Measurements from ENCODE around the gene SDC1. TPM values are rescaled to one million over a fixed set of nuclear protein-coding genes. Genes with fewer than 3 reads are reported as not detected.
A peak's percentile ranks its signal among the peaks of the same experiment; 100 is the strongest.

The SDC1 gene
- polyA plus RNA-seq, 1 donor = 49.7 TPM

GRCh38 chr2:20222014-20222768 lies 2.7 kb downstream of the SDC1 start:
- no peak overlapping the region for H3K4me3 ChIP-seq (ENCODE audit: low read length)

DNA sequence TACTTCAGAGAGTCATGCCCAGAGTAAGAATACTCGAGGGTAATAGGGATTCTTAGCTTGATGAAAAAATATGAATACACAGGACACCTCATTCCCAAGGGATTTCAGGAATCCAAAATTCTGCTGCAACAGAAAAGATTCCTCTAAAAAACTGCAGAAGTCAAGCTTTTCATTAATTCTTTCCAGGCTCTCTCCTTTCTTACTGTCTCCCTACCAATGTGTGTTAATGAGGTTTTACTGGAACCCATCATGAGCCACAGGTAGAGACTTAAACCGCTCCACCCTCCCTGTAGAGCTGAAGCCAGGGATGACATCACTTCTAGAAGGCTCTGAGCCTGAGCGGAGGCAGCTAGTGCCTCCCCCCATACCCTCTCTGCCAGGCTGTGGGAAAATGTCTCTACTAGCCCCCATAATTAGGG lies 3.4 kb downstream of the SDC1 start:
- H3K27ac ChIP-seq (ENCODE audit: low read length) = peak overlapping the region; percentile 63
- peaks cover 47% of the 10 kb centered on the region for H3K4me1 ChIP-seq (ENCODE audit: control insufficient read depth, insufficient read depth, low read length)
- WGBS (ENCODE audit: insufficient coverage, low lambda C conversion rate) = 80% methylated on average over 1 of the region's 3 CpGs
- DNase-seq = no peak
- H3K9me3 ChIP-seq (ENCODE audit: control insufficient read depth, low read depth, low read length) = peaks cover 3% of the 10 kb centered on the region
- H3K4me3 ChIP-seq (ENCODE audit: low read length) = no peak overlapping the region
- peaks cover 9% of the 10 kb centered on the region for H3K36me3 ChIP-seq (ENCODE audit: control insufficient read depth, insufficient read depth, low read length)
- no peaks in the 10 kb centered on the region for H3K27me3 ChIP-seq (ENCODE audit: control insufficient read depth, insufficient read depth, low read length)

More at GRCh38 chr2:20222014-20222768, 2.7 kb downstream of the SDC1 start:
- no peaks in the 10 kb centered on the region for H3K27me3 ChIP-seq (ENCODE audit: control insufficient read depth, insufficient read depth, low read length)
- no peak for DNase-seq
- peak overlapping the region; percentile 63 for H3K27ac ChIP-seq (ENCODE audit: low read length)
- WGBS (ENCODE audit: insufficient coverage, low lambda C conversion rate) = no CpG with 5 or more reads among the region's 1 CpG
- peaks cover 9% of the 10 kb centered on the region for H3K36me3 ChIP-seq (ENCODE audit: control insufficient read depth, insufficient read depth, low read length)
- H3K9me3 ChIP-seq (ENCODE audit: control insufficient read depth, low read depth, low read length) = peaks cover 3% of the 10 kb centered on the region
- H3K4me1 ChIP-seq (ENCODE audit: control insufficient read depth, insufficient read depth, low read length) = peaks cover 46% of the 10 kb centered on the region

DNA sequence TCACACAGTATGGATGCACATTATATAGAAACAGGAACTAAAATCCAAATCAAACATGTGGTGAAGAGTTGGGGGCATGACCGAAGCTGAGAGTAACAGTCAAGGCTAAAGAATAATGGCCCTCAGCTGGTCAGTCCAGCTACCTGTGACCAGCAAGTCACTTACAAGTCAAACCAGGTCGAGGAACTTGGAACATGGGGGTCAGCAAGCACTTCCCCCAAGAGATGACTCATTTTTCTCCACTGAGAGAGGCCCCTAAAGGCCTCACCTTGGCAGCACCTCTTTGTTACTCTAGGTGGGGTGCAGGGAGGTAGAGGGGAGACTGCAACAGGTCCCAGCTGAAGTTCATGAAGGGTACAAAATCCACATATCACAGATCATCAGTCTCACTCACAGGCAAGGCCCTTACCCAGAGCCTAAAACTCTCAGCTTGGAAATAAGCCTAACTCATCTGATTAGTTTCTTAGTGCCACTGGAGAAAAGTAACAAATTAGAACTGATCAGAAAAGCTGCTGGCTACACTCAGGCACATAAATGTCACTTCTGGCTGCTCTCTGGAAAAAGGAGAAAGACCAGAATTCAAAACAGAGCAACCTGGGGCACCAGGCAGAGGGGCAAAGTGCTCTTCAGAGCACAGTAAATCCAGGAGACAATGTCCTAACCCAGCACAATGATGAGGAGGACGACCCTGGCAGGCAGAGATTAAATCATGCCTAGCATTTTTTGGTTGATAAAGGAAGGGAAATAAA lies 4.0 kb downstream of the SDC1 start:
- DNase-seq = peak in 1 of 2 donors; percentile 69
- Histone ChIP-seq H3K9me3 (ENCODE audit: control insufficient read depth, low read depth, low read length) (no peaks in the 10 kb centered on the region), H3K4me3 (ENCODE audit: low read length) (no peak overlapping the region), H3K36me3 (ENCODE audit: control insufficient read depth, insufficient read depth, low read length) (peaks cover 9% of the 10 kb centered on the region), H3K27ac (ENCODE audit: low read length) (peak overlapping the region; percentile 63), H3K27me3 (ENCODE audit: control insufficient read depth, insufficient read depth, low read length) (no peaks in the 10 kb centered on the region), H3K4me1 (ENCODE audit: control insufficient read depth, insufficient read depth, low read length) (peaks cover 44% of the 10 kb centered on the region)
- 50% methylated on average over 1 of the region's 3 CpGs for WGBS (ENCODE audit: insufficient coverage, low lambda C conversion rate)

DNA sequence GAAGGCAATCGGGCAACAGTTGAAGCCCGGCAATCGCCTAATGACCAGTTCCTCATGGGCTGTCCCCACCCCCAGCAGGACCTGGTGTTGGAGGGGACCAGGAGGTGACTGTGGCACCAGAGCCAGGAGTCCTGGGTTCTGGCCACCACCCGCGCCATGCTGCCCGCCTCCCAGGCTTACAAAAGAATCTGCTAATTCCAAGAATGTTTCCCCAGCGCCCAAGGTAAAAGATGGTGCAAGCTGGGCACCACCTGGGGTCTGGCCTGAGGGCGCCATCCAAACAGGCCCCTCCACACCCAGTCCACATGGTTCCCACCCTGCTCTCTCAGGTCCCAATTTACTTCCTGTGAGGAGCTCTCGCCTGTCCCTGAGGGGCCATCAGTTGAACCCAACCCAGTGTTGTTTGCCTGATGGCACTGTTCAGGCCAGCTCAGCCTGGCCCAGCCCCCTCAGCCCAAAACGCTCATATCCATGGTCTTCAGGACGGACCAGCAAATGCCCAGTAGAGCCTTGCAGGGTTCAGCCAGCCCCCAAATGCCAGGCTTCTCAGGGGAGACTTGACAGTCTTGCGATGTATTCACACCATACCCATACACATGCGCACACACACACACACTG lies 5.1 kb downstream of the SDC1 start:
- DNase-seq = no peak
- WGBS (ENCODE audit: insufficient coverage, low lambda C conversion rate) = no CpG with 5 or more reads among the region's 13 CpGs

DNA sequence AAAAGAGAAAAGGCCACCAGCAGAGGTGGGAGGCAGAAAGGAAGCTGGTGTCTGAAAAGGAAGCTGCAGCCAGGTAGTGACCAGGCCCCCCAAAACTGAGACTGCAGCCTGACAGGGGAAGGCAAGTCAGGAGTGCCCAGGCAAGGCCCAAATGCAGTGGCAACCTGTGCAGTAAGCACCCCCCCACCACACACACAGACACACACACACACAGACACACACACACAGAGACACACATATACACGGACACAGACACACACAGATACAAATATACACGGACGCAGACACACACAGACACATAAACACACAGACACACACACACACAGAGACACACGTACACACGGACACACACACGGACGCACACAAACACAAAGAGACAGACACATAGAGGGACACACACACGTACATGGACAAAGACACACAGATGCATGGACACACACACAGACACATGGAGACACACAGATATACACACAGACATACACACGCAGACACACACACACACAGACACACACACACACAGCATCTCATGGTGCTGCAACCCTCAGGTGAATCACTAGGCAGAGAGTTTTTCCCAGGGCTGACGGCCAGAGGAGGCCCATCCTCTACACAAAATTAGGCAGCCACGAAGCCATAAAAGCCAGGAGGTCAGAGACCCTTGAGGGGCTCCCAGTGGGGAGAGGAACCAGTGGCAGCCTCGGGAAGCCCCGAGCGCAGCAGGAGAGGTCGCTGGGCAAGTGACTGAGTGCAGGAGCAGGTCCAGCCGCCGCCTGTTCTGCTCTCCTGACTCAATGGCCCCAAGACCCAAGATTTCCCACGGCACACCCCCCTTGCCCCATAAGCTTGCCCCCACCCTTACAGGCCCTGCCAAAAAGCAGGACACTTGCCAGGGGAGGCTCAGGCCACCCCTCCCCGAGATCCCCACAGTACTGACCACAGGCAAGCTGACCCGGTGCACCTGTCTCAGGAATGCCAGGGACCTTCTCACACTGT lies 6.3 kb downstream of the SDC1 start:
- Histone ChIP-seq H3K27ac (ENCODE audit: low read length) (no peak overlapping the region), H3K4me1 (ENCODE audit: control insufficient read depth, insufficient read depth, low read length) (peaks cover 62% of the 10 kb centered on the region), H3K27me3 (ENCODE audit: control insufficient read depth, insufficient read depth, low read length) (no peaks in the 10 kb centered on the region), H3K9me3 (ENCODE audit: control insufficient read depth, low read depth, low read length) (no peaks in the 10 kb centered on the region), H3K4me3 (ENCODE audit: low read length) (no peak overlapping the region), H3K36me3 (ENCODE audit: control insufficient read depth, insufficient read depth, low read length) (peaks cover 9% of the 10 kb centered on the region)
- DNase-seq = no peak
- no CpG with 5 or more reads among the region's 20 CpGs for WGBS (ENCODE audit: insufficient coverage, low lambda C conversion rate)

More for the DNA sequence above, 5.1 kb downstream of the SDC1 start:
- Histone ChIP-seq H3K27me3 (ENCODE audit: control insufficient read depth, insufficient read depth, low read length) (no peaks in the 10 kb centered on the region), H3K4me1 (ENCODE audit: control insufficient read depth, insufficient read depth, low read length) (peaks cover 50% of the 10 kb centered on the region), H3K9me3 (ENCODE audit: control insufficient read depth, low read depth, low read length) (no peaks in the 10 kb centered on the region), H3K36me3 (ENCODE audit: control insufficient read depth, insufficient read depth, low read length) (peaks cover 9% of the 10 kb centered on the region), H3K4me3 (ENCODE audit: low read length) (no peak overlapping the region), H3K27ac (ENCODE audit: low read length) (no peak overlapping the region)

DNA sequence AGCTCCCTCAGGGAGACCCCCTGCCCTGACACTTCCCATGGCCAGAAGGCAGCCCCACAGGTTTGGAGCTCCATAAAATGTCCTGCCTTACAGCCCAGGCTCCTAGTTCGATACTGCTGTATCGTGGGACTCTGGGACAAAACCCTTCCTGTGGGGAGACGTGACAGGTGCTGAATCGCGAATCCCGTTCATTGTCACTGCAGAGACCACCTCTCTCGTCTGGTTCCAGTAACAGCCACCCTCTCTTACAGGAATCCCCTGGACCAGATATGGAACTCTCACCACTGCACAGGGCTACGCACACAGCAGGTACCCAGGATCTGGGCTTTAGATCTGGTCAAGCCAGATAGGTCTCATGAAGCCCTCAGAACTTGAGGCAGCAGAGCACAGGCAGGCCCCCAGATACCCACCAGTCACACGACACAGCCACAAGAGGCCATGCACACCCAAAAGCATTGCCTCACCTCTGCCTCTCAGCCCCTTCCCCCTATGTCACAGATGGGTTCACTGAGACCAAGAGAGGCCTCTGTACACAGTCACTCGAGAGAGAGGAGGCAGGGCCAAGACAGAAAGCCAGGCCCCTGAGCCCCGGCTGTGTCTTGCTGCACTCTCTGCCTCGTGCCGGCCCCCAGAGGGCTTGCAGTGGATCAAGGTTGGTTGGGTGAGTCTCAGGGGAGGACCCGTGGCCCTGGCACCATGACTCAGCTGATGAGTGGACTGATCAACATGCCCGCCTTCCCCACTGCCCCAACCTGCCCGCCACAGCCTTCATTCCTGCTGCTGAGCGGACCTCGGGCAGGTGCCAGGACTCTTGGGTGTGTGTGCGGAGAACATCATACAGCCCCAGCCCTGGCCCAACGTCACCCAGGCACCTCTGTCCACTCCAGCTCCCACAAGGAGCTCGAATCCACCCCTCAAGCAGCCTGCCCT lies 7.6 kb downstream of the SDC1 start:
- Histone ChIP-seq H3K27me3 (ENCODE audit: control insufficient read depth, insufficient read depth, low read length) (no peaks in the 10 kb centered on the region), H3K4me1 (ENCODE audit: control insufficient read depth, insufficient read depth, low read length) (peaks cover 67% of the 10 kb centered on the region), H3K27ac (ENCODE audit: low read length) (no peak overlapping the region), H3K4me3 (ENCODE audit: low read length) (no peak overlapping the region), H3K36me3 (ENCODE audit: control insufficient read depth, insufficient read depth, low read length) (peaks cover 9% of the 10 kb centered on the region), H3K9me3 (ENCODE audit: control insufficient read depth, low read depth, low read length) (no peaks in the 10 kb centered on the region)
- WGBS (ENCODE audit: insufficient coverage, low lambda C conversion rate) = no CpG with 5 or more reads among the region's 21 CpGs
- DNase-seq = no peak

DNA sequence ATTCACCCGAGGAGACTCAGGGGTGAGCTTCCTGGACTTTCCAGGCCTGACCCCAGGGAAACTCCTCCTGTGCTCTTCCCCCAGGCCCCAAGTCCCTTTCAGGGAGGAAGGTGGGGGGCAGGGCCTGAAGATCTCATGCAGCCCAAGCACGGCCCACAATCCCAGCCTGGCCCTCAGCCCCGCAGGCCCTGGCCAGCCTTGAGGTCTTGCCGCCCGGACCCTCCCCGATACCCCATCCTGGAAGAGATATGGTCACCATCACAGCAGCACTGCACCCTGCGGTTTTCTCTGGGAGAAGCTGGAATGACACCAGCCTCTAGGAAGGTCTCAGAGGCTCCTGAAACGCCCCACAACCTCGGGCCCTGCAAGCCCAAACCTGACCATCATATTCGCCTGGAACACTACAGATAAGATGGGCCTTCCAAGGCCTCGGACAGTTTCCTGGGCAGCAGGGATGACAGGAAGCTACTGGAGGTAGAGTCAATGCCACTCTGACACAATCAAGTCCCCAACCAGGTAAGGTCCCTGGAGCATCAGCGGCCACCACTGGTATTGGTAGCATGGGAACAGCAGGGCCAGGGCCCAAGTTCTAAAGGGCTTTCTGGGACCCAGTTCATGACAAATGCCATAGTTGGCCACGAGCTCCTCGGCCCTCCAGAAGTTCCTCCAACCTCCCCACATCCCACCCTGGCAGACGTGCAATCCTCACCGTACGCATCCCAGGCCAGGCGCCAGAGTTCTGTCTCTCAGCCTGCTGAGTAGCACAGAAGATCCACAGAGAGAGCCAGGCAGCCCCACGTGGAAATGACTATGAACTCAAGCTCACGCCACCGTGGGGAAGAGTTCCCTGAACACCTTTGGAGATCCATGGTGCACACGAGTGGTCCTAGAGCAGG lies 8.6 kb downstream of the SDC1 start:
- DNase-seq = no peak
- peak overlapping the region; percentile 79 for H3K27ac ChIP-seq (ENCODE audit: low read length)
- H3K27me3 ChIP-seq (ENCODE audit: control insufficient read depth, insufficient read depth, low read length) = no peaks in the 10 kb centered on the region
- peaks cover 61% of the 10 kb centered on the region for H3K4me1 ChIP-seq (ENCODE audit: control insufficient read depth, insufficient read depth, low read length)
- peaks cover 9% of the 10 kb centered on the region for H3K36me3 ChIP-seq (ENCODE audit: control insufficient read depth, insufficient read depth, low read length)
- H3K4me3 ChIP-seq (ENCODE audit: low read length) = no peak overlapping the region
- whole genome bisulfite sequencing (ENCODE audit: insufficient coverage, low lambda C conversion rate) = no CpG with 5 or more reads among the region's 22 CpGs
- H3K9me3 ChIP-seq (ENCODE audit: control insufficient read depth, low read depth, low read length) = no peaks in the 10 kb centered on the region

DNA sequence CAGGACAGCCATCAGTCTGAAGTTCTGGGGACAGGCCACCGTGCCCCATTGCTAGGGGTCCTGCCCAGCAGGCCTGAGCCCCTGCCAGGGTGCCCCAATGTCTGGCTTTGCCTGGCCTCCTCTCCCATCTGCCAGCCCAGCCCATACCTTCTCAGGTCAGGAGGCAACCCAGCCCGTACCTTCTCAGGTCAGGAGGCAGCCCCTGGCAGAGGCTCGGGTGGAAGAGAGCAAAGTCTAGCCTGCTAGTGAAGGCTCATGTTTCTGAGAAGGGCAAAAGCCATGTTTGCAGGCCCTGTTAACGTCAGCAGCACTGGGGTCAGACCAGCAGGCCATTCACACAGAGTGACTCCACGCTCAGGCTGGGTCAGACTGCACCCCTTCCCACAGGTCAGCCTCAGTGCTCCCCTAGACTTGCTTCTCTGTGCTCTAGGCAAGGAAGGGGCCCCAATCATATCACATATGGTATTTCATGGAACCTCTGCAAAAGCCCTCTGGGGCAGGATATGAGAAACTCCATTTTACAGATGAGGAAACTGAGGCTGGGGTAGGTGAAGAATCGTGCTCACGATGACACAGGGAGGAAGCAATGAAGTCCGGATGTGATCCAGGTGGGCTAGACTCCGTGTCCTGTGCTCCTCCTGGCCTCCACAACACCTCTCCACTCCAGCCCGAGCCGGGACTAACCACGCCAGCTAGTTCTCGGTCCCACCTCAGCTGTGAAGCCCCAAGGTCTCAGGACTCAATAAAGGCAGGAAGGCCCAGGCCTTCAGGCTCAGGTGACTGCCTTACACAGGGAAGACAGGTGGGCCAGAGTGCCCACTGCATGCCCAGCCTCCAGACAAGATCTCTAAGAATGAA lies 9.5 kb downstream of the SDC1 start:
- Histone ChIP-seq H3K27me3 (ENCODE audit: control insufficient read depth, insufficient read depth, low read length) (no peaks in the 10 kb centered on the region), H3K4me3 (ENCODE audit: low read length) (no peak overlapping the region), H3K36me3 (ENCODE audit: control insufficient read depth, insufficient read depth, low read length) (peaks cover 9% of the 10 kb centered on the region), H3K27ac (ENCODE audit: low read length) (peak overlapping the region; percentile 79), H3K4me1 (ENCODE audit: control insufficient read depth, insufficient read depth, low read length) (peaks cover 52% of the 10 kb centered on the region), H3K9me3 (ENCODE audit: control insufficient read depth, low read depth, low read length) (no peaks in the 10 kb centered on the region)
- WGBS (ENCODE audit: insufficient coverage, low lambda C conversion rate) = no CpG with 5 or more reads among the region's 13 CpGs
- peak; percentile 86 to 94 for DNase-seq
